ENCODE data around the gene CPE. TPM values are rescaled to one million over a fixed set of nuclear protein-coding genes. Genes with fewer than 3 reads are reported as not detected.

Gene CPE
- total RNA-seq, 1 donor from 2014 or later, result not detected

GRCh38 chr4:165382640-165383039, 3.8 kb downstream of the CPE start:
- H3K27me3 Mint-ChIP-seq, result peaks cover 33% of the 10 kb centered on the region
- H3K27ac Mint-ChIP-seq, result no peak overlapping the region
- no peak for ATAC-seq (ENCODE audit: low read depth)
- intact Hi-C loops (cut with micrococcal nuclease), result no loop called here
- H3K4me1 Mint-ChIP-seq, result peaks cover 10% of the 10 kb centered on the region
- no peak for DNase-seq
- H3K36me3 Mint-ChIP-seq (ENCODE audit: low read depth), result no peaks in the 10 kb centered on the region
- no peaks in the 10 kb centered on the region for H3K9me3 Mint-ChIP-seq
- no peak overlapping the region for H3K4me3 Mint-ChIP-seq
- TF ChIP-seq CTCF (IDR thresholded peaks at IDR 0.05), result no peak
- ChIA-PET POLR2A (no interaction called here), CTCF (no interaction called here)

- no peak for ATAC-seq (ENCODE audit: low read depth)
- no peak for TF ChIP-seq CTCF (IDR thresholded peaks at IDR 0.05)
- no peaks in the 10 kb centered on the region for H3K36me3 Mint-ChIP-seq (ENCODE audit: low read depth)
- ChIA-PET POLR2A (no interaction called here), CTCF (no interaction called here)
- no peak overlapping the region for H3K27ac Mint-ChIP-seq
- DNase-seq, result no peak
- peaks cover 5% of the 10 kb centered on the region for H3K4me1 Mint-ChIP-seq
- intact Hi-C loops (cut with micrococcal nuclease), result no loop called here
- H3K27me3 Mint-ChIP-seq, result peaks cover 30% of the 10 kb centered on the region
- H3K4me3 Mint-ChIP-seq, result no peak overlapping the region
- no peaks in the 10 kb centered on the region for H3K9me3 Mint-ChIP-seq
Measured at GRCh38 chr4:165383591-165384073, 4.8 kb downstream of the CPE start.

GRCh38 chr4:165384186-165384585, 5.4 kb downstream of the CPE start:
- Mint-ChIP-seq H3K27ac (no peak overlapping the region), H3K4me1 (peaks cover 2% of the 10 kb centered on the region), H3K36me3 (ENCODE audit: low read depth) (no peaks in the 10 kb centered on the region), H3K9me3 (no peaks in the 10 kb centered on the region), H3K27me3 (peaks cover 29% of the 10 kb centered on the region), H3K4me3 (no peak overlapping the region)
- no peak for TF ChIP-seq CTCF (IDR thresholded peaks at IDR 0.05)
- ChIA-PET POLR2A (interaction anchor here (0.6 kb wide), 1 partner anchor 67 kb away, joined by 3 read pairs; no protein-coding TSS in a partner anchor), CTCF (no interaction called here)
- intact Hi-C loops (cut with micrococcal nuclease), result no loop called here
- DNase-seq (no peak), ATAC-seq (ENCODE audit: low read depth) (no peak)

- intact Hi-C loops (cut with micrococcal nuclease), result no loop called here
- ChIA-PET CTCF (no interaction called here), POLR2A (interaction anchor here (0.6 kb wide), 1 partner anchor 68 kb away, joined by 3 read pairs; no protein-coding TSS in a partner anchor)
- H3K27ac Mint-ChIP-seq, result no peak overlapping the region
- DNase-seq (no peak), ATAC-seq (ENCODE audit: low read depth) (no peak)
- TF ChIP-seq CTCF (IDR thresholded peaks at IDR 0.05), result no peak
- peaks cover 29% of the 10 kb centered on the region for H3K27me3 Mint-ChIP-seq
- no peak overlapping the region for H3K4me3 Mint-ChIP-seq
- H3K9me3 Mint-ChIP-seq, result no peaks in the 10 kb centered on the region
- H3K4me1 Mint-ChIP-seq, result peaks cover 2% of the 10 kb centered on the region
- no peaks in the 10 kb centered on the region for H3K36me3 Mint-ChIP-seq (ENCODE audit: low read depth)
Measured at GRCh38 chr4:165384598-165384997, 5.8 kb downstream of the CPE start.

GRCh38 chr4:165385126-165385525, 6.3 kb downstream of the CPE start:
- ATAC-seq (ENCODE audit: low read depth) (no peak), DNase-seq (no peak)
- no peaks in the 10 kb centered on the region for H3K36me3 Mint-ChIP-seq (ENCODE audit: low read depth)
- no peak for TF ChIP-seq CTCF (IDR thresholded peaks at IDR 0.05)
- ChIA-PET POLR2A (interaction anchor here (0.6 kb wide), 1 partner anchor 68 kb away, joined by 3 read pairs; no protein-coding TSS in a partner anchor), CTCF (no interaction called here)
- intact Hi-C loops (cut with micrococcal nuclease), result no loop called here
- no peaks in the 10 kb centered on the region for H3K9me3 Mint-ChIP-seq
- no peak overlapping the region for H3K27ac Mint-ChIP-seq
- no peak overlapping the region for H3K4me3 Mint-ChIP-seq
- peaks cover 26% of the 10 kb centered on the region for H3K27me3 Mint-ChIP-seq
- no peaks in the 10 kb centered on the region for H3K4me1 Mint-ChIP-seq
